Epidermal melanocyte (primary cell): ENCODE data around the gene C22orf23.

Source experiments
- DNase-seq: peaks from one replicate; pipeline ENCODE4 v3.0.0; 2011; ENCODE audit warnings: low spot score; ENCODE audit not compliant: insufficient read length

C22orf23 gene

DNA sequence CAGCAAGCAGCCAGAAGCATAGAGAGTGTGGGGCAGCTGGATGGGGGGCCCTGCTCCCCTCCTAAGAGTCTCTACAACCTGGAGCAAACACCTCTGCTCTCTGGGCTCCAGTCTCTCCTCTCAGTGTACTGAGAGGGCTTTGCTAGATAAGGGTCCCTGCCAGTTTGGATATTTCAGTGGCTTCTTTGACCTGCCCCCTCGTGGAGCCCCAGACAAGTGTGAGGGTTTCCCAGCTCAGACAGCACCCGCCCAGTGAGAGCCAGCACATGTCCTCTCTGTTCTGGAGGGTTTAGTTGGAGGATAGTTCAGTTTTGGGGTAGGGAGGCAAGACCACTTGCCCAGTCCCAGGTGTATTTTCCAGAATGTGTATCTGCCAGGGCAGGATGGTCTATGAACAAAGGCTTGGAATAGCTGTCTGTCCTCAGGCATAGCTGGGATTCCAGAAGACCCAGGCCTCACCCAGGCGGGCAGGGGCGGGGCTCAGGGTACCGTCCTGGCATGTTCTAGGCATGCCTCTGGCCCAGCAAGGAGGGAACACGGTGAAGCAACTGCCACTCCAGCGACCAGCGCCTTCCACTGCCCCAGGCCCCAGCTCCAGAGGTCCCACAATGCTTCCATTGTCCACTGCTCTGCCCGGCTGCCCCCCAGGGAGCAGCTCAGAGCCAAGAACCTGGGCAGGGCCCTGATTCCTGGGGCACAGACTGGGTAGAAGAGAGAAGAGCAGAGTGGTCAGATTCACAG, 54.8 kb downstream of the C22orf23 start:
- no peak for DNase-seq

DNA sequence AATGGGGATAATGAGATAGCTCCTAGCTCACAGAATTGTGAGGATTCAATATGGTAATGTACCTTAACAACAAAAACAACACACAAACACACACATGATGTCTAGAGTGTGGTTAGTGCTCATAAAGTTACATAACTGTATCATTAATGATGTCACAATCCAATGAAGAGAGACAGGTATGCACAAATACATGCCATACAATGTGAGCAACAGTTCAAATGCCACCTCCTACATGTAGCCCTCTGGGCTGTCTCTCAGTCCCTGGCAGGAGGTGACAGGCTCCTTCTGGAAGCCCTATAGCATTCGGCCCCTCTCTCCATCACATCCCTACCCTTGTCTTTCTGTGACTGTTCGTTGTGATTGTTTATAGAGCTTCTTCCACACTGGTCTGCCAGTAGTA, 55.6 kb downstream of the C22orf23 start:
- no peak for DNase-seq

DNA sequence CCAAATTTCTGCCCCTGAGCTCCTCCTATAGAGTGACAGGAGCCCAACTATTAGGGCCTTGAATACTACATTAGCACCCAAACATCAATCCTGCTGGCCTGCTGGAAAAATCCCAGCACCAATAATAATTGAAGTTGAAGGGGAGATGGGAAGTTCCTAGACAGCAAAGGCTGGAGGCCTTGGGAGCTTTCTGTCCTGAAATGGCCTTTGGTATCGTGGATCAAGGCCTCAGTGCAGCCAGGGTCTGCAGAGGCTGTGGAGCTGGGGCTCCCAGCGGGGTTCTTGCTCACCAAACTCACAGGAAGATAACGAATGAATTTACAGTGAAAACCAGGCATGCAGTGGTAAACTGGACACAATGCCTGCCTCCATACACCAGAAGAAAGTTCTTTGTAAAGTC, 56.5 kb downstream of the C22orf23 start:
- DNase-seq = no peak

DNA sequence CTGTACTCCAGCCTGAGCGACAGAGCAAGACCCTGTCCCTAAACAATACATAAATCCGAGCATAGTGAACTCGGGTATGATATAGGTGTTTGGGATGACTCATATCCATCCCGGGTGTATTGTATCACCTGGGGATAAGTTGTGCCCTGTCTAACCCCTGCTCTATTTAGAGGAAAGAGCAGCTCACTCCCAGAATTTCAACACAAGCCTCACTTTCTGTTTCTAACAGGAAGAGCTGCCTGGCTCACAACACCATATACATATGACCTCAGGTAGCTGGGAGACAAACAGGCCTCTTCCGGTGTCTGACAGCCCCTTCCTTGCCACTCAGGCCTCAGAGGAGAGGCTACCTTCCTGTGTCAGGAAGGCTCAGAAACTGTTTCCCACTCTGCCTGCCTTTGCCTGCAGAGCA, 57.2 kb downstream of the C22orf23 start:
- DNase-seq = no peak

DNA sequence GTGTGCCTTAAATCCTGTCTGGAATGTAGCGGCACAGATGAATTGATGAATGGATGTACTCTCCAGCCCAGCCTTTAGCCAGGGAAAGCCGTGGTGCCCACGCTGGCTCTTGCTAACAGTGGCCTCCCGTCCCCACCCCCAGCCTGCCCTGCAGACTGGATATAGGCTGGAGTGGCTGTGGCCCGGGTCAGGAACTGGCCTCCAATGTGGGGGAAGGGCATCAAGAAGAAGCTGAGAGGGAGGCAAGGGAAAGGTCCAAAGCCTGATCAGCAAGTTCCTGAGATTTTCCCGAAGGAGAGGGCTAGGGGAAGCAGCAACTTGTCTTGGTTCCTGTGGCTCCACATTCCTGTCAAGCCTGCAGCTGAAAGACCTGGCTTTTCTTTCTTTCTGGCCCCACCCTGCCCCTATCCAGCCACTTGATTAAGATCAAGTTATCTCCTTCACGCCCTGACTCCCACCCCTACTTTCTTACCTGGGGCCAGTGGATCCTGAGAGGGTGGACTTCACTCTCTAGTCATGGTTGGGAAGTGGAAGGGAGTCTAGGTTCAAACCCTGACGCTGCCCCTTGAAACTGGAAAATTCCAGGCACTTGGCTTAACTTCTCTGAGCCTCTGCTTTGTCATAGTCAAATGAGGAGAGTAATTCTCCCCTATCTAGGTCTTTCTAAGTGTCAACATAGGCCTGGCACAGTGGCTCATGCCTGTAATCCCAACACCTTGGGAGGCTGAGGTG, 58.3 kb downstream of the C22orf23 start:
- DNase-seq = no peak

DNA sequence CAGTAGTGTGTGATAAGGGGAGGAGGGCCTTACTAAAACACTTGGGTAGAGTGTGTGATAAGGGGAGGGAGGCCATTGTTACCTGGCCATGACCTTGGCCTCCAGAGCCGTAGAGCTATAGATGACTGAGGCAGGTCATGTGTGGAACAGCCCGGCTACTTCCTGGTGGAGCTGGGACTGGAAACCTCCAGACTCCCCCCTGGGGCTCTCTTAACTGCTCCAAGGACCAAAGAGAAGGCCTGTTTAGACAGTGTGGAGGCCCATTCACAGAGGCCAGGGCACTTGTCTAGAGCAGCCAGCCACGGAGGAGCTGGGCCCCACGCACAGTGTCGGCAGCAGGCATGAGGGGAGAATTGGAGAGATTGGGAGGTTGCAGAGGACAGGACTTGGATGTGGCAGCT, 59.8 kb downstream of the C22orf23 start:
- no peak for DNase-seq
